ENCODE data around the gene TNC.

Gene TNC

GRCh38 chr9:115035841-115036612 lies 81.9 kb downstream of the TNC start:
- H4K91ac ChIP-seq (ENCODE audit: low read depth, low read length) = peak overlapping the region; percentile 5
- H3K36me3 ChIP-seq (ENCODE audit: control insufficient read depth in 1 of 2, insufficient read depth in 2 of 2, low read length in 2 of 2) = peaks cover 19 to 38% of the 10 kb centered on the region in 2 experiments
- H3K14ac ChIP-seq (ENCODE audit: low read length) = peak overlapping the region; percentile 2
- no peak overlapping the region for H2AFZ ChIP-seq (ENCODE audit: insufficient read depth, low read length, poor library complexity)
- H3K9ac ChIP-seq (ENCODE audit: low read length) = no peak overlapping the region
- H4K8ac ChIP-seq (ENCODE audit: low read depth, low read length) = no peak overlapping the region
- no peak overlapping the region for H3K4ac ChIP-seq (ENCODE audit: low read depth, low read length)
- H3K4me1 ChIP-seq (ENCODE audit: control insufficient read depth in 1 of 2, insufficient read depth in 2 of 2, low read length in 2 of 2) = peaks cover 10 to 18% of the 10 kb centered on the region in 2 experiments
- H4K12ac ChIP-seq (ENCODE audit: low read depth, low read length) = no peak overlapping the region
- no peak overlapping the region for H3K4me3 ChIP-seq (ENCODE audit: low read depth, low read length)
- H2BK5ac ChIP-seq (ENCODE audit: low read depth, low read length, poor library complexity) = no peak overlapping the region
- peak overlapping the region; percentile 16 for H2BK12ac ChIP-seq (ENCODE audit: low read length)
- H2BK120ac ChIP-seq (ENCODE audit: insufficient read depth, low read length, poor library complexity) = no peak overlapping the region
- no CpG with 5 or more reads among the region's 17 CpGs for WGBS (ENCODE audit: extremely low coverage, insufficient coverage, insufficient read length)
- H3K9me3 ChIP-seq (ENCODE audit: insufficient read depth, low read depth, low read length) = peaks cover 2% of the 10 kb centered on the region
- no peaks in the 10 kb centered on the region for H3K79me2 ChIP-seq (ENCODE audit: control insufficient read depth, insufficient read depth, low read length, poor library complexity)
- peaks cover 4% of the 10 kb centered on the region for H3K79me1 ChIP-seq (ENCODE audit: low read length)
- no peak overlapping the region for H3K23ac ChIP-seq (ENCODE audit: low read length)
- peak overlapping the region; percentile 48 for H3K27ac ChIP-seq (ENCODE audit: low read depth, low read length)
- no peak overlapping the region for H3K18ac ChIP-seq (ENCODE audit: low read length)
- peak in 1 of 2 donors; percentile 17 for DNase-seq
- no peak overlapping the region for H2AK5ac ChIP-seq (ENCODE audit: low read length)
- H3K4me2 ChIP-seq (ENCODE audit: low read length) = no peak overlapping the region
- H3K27me3 ChIP-seq (ENCODE audit: insufficient read depth, low read length) = no peaks in the 10 kb centered on the region

GRCh38 chr9:115034801-115035200 lies 83.2 kb downstream of the TNC start:
- Histone ChIP-seq H3K4ac (ENCODE audit: low read depth, low read length) (no peak overlapping the region), H3K36me3 (ENCODE audit: control insufficient read depth in 1 of 2, insufficient read depth in 2 of 2, low read length in 2 of 2) (peaks cover 19 to 39% of the 10 kb centered on the region in 2 experiments), H3K4me3 (ENCODE audit: low read depth, low read length) (no peak overlapping the region), H3K4me2 (ENCODE audit: low read length) (no peak overlapping the region), H2BK5ac (ENCODE audit: low read depth, low read length, poor library complexity) (no peak overlapping the region), H2AFZ (ENCODE audit: insufficient read depth, low read length, poor library complexity) (no peak overlapping the region), H2BK120ac (ENCODE audit: insufficient read depth, low read length, poor library complexity) (no peak overlapping the region), H3K23ac (ENCODE audit: low read length) (no peak overlapping the region), H2BK12ac (ENCODE audit: low read length) (peak overlapping the region; percentile 36), H4K91ac (ENCODE audit: low read depth, low read length) (peak overlapping the region; percentile 57), H2AK5ac (ENCODE audit: low read length) (no peak overlapping the region), H4K12ac (ENCODE audit: low read depth, low read length) (no peak overlapping the region), H3K9ac (ENCODE audit: low read length) (no peak overlapping the region), H3K9me3 (ENCODE audit: insufficient read depth, low read depth, low read length) (peaks cover 2% of the 10 kb centered on the region), H3K18ac (ENCODE audit: low read length) (no peak overlapping the region), H3K14ac (ENCODE audit: low read length) (no peak overlapping the region), H3K4me1 (ENCODE audit: control insufficient read depth in 1 of 2, insufficient read depth in 2 of 2, low read length in 2 of 2) (peaks cover 10 to 20% of the 10 kb centered on the region in 2 experiments), H3K27me3 (ENCODE audit: insufficient read depth, low read length) (no peaks in the 10 kb centered on the region), H4K8ac (ENCODE audit: low read depth, low read length) (no peak overlapping the region), H3K79me1 (ENCODE audit: low read length) (peaks cover 4% of the 10 kb centered on the region), H3K27ac (ENCODE audit: low read depth, low read length) (peak overlapping the region; percentile 11), H3K79me2 (ENCODE audit: control insufficient read depth, insufficient read depth, low read length, poor library complexity) (no peaks in the 10 kb centered on the region)
- DNase-seq = no peak
- WGBS (ENCODE audit: extremely low coverage, insufficient coverage, insufficient read length) = no CpG with 5 or more reads among the region's 1 CpG

GRCh38 chr9:115033800-115034199 lies 84.2 kb downstream of the TNC start:
- no peak overlapping the region for H3K4me2 ChIP-seq (ENCODE audit: low read length)
- H2BK120ac ChIP-seq (ENCODE audit: insufficient read depth, low read length, poor library complexity) = no peak overlapping the region
- H4K91ac ChIP-seq (ENCODE audit: low read depth, low read length) = peak overlapping the region; percentile 34
- no peak overlapping the region for H4K8ac ChIP-seq (ENCODE audit: low read depth, low read length)
- H3K4ac ChIP-seq (ENCODE audit: low read depth, low read length) = no peak overlapping the region
- H2AK5ac ChIP-seq (ENCODE audit: low read length) = no peak overlapping the region
- no CpG with 5 or more reads among the region's 2 CpGs for WGBS (ENCODE audit: extremely low coverage, insufficient coverage, insufficient read length)
- no peak overlapping the region for H3K14ac ChIP-seq (ENCODE audit: low read length)
- DNase-seq = no peak
- H3K27me3 ChIP-seq (ENCODE audit: insufficient read depth, low read length) = no peaks in the 10 kb centered on the region
- H3K36me3 ChIP-seq (ENCODE audit: control insufficient read depth in 1 of 2, insufficient read depth in 2 of 2, low read length in 2 of 2) = peaks cover 16 to 37% of the 10 kb centered on the region in 2 experiments
- peaks cover 7% of the 10 kb centered on the region for H3K79me1 ChIP-seq (ENCODE audit: low read length)
- H3K27ac ChIP-seq (ENCODE audit: low read depth, low read length) = peak overlapping the region; percentile 11
- H3K4me1 ChIP-seq (ENCODE audit: control insufficient read depth in 1 of 2, insufficient read depth in 2 of 2, low read length in 2 of 2) = peaks cover 10 to 23% of the 10 kb centered on the region in 2 experiments
- no peak overlapping the region for H2AFZ ChIP-seq (ENCODE audit: insufficient read depth, low read length, poor library complexity)
- H3K4me3 ChIP-seq (ENCODE audit: low read depth, low read length) = no peak overlapping the region
- H3K18ac ChIP-seq (ENCODE audit: low read length) = no peak overlapping the region
- no peak overlapping the region for H2BK5ac ChIP-seq (ENCODE audit: low read depth, low read length, poor library complexity)
- no peak overlapping the region for H4K12ac ChIP-seq (ENCODE audit: low read depth, low read length)
- no peak overlapping the region for H3K9ac ChIP-seq (ENCODE audit: low read length)
- no peak overlapping the region for H3K23ac ChIP-seq (ENCODE audit: low read length)
- H2BK12ac ChIP-seq (ENCODE audit: low read length) = no peak overlapping the region
- H3K9me3 ChIP-seq (ENCODE audit: insufficient read depth, low read depth, low read length) = peaks cover 2% of the 10 kb centered on the region
- H3K79me2 ChIP-seq (ENCODE audit: control insufficient read depth, insufficient read depth, low read length, poor library complexity) = no peaks in the 10 kb centered on the region

GRCh38 chr9:115032296-115032695 lies 85.7 kb downstream of the TNC start:
- WGBS (ENCODE audit: extremely low coverage, insufficient coverage, insufficient read length) = no CpG with 5 or more reads among the region's 1 CpG
- Histone ChIP-seq H2AK5ac (ENCODE audit: low read length) (no peak overlapping the region), H3K9me3 (ENCODE audit: insufficient read depth, low read depth, low read length) (no peaks in the 10 kb centered on the region), H3K79me1 (ENCODE audit: low read length) (peaks cover 7% of the 10 kb centered on the region), H3K9ac (ENCODE audit: low read length) (no peak overlapping the region), H4K91ac (ENCODE audit: low read depth, low read length) (no peak overlapping the region), H3K4me1 (ENCODE audit: control insufficient read depth in 1 of 2, insufficient read depth in 2 of 2, low read length in 2 of 2) (peaks cover 10 to 19% of the 10 kb centered on the region in 2 experiments), H2BK5ac (ENCODE audit: low read depth, low read length, poor library complexity) (no peak overlapping the region), H3K18ac (ENCODE audit: low read length) (no peak overlapping the region), H3K79me2 (ENCODE audit: control insufficient read depth, insufficient read depth, low read length, poor library complexity) (no peaks in the 10 kb centered on the region), H3K27me3 (ENCODE audit: insufficient read depth, low read length) (no peaks in the 10 kb centered on the region), H3K23ac (ENCODE audit: low read length) (no peak overlapping the region), H3K14ac (ENCODE audit: low read length) (no peak overlapping the region), H3K36me3 (ENCODE audit: control insufficient read depth in 1 of 2, insufficient read depth in 2 of 2, low read length in 2 of 2) (peaks cover 11 to 32% of the 10 kb centered on the region in 2 experiments), H3K4ac (ENCODE audit: low read depth, low read length) (no peak overlapping the region), H4K8ac (ENCODE audit: low read depth, low read length) (no peak overlapping the region), H3K4me3 (ENCODE audit: low read depth, low read length) (no peak overlapping the region), H2BK12ac (ENCODE audit: low read length) (no peak overlapping the region), H2AFZ (ENCODE audit: insufficient read depth, low read length, poor library complexity) (no peak overlapping the region), H3K4me2 (ENCODE audit: low read length) (no peak overlapping the region), H2BK120ac (ENCODE audit: insufficient read depth, low read length, poor library complexity) (no peak overlapping the region), H3K27ac (ENCODE audit: low read depth, low read length) (no peak overlapping the region), H4K12ac (ENCODE audit: low read depth, low read length) (no peak overlapping the region)
- no peak for DNase-seq

All from trophoblast cell (in vitro differentiated cells and primary cell).